ENCODE data around the gene ADA. TPM values are rescaled to one million over a fixed set of nuclear protein-coding genes. Genes with fewer than 3 reads are reported as not detected.

The ADA gene
- polyA plus RNA-seq, 1 experiment, result 12.6 TPM

DNA sequence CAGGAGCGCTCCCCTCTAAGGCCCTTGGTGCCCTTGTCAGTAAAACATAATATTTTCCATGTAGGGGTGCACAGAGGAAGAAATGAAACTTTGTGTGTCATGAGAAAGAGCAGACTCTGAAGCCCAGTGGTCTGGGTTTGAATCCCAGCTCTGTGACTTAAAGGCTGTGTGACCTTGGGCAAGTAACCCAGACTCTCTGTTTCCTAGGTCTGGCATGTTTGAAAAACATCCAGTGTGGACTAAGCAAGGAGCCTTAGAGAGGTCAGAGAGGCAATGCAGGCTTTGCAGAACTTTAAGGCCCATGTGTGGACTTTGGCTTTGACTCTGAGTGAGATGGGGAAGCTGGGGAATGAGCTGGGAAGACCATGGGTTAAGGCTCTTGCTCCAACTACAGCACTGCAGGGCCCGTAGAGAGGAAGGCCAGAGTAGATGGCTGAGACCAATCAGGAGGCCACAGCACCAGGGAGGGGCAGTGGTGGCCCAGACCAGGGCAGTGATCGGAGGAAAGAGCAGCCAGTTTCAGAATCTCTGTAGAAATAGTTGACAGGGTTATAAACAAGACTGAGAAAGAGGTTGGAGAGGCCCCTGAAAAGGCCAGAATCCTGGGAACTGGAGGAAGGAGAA lies 18.2 kb downstream of the ADA start:
- Histone ChIP-seq H3K27me3 (ENCODE audit: control insufficient read depth, insufficient read depth, low read length) (no peaks in the 10 kb centered on the region), H3K4me3 (ENCODE audit: low read depth, low read length) (no peak overlapping the region), H3K9me3 (ENCODE audit: control insufficient read depth, insufficient read depth, low read length) (no peaks in the 10 kb centered on the region), H3K27ac (ENCODE audit: low read depth, low read length) (no peak overlapping the region)
- no peak for DNase-seq (ENCODE audit: low read depth, low spot score)
- TF ChIP-seq, protein P1, sequence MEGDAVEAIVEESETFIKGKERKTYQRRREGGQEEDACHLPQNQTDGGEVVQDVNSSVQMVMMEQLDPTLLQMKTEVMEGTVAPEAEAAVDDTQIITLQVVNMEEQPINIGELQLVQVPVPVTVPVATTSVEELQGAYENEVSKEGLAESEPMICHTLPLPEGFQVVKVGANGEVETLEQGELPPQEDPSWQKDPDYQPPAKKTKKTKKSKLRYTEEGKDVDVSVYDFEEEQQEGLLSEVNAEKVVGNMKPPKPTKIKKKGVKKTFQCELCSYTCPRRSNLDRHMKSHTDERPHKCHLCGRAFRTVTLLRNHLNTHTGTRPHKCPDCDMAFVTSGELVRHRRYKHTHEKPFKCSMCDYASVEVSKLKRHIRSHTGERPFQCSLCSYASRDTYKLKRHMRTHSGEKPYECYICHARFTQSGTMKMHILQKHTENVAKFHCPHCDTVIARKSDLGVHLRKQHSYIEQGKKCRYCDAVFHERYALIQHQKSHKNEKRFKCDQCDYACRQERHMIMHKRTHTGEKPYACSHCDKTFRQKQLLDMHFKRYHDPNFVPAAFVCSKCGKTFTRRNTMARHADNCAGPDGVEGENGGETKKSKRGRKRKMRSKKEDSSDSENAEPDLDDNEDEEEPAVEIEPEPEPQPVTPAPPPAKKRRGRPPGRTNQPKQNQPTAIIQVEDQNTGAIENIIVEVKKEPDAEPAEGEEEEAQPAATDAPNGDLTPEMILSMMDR (IDR thresholded peaks at IDR 0.05; ENCODE audit: low read depth, low read length), result no peak
- POLR2A ChIA-PET, result no interaction called here
- CTCF ChIA-PET, result interaction anchor here (1.1 kb wide), 1 partner anchor 418 kb away, joined by 3 read pairs; no protein-coding TSS in a partner anchor

DNA sequence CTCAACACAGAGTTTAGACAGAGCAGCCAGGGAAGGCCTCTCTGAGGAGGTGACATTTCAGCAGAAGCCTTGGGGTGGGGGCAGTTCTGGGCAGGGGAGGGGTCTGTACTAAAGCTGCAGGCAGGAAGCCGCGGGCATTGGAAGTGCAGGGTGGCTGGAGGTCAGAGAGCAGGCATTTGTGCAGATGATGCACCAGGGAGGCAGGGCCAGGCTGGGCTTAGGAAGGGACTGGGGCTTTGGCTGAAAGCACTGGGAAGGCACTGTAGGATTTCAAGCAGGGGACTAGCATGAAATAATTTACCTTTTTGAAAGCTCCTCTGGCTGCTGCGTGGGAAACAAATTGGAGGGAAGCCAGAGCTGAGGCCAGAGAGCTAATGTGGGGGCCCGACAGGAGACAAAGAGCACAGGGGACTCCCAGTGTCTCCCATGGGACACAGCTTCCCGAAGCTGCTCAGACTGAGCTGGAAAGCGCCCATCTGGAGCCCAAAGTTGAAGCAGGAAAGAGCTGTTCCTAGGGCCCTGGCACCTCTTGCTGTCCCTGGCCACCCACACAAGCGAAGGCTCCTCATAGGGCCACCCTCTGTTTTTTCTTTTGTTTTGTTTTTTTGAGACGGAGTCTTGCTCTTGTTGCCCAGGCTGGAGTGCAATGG lies 19.3 kb downstream of the ADA start:
- POLR2A ChIA-PET, result no interaction called here
- no peak overlapping the region for H3K4me3 ChIP-seq (ENCODE audit: low read depth, low read length)
- CTCF ChIA-PET, result no interaction called here
- TF ChIP-seq, protein P1 (IDR thresholded peaks at IDR 0.05; ENCODE audit: low read depth, low read length), result no peak
- H3K9me3 ChIP-seq (ENCODE audit: control insufficient read depth, insufficient read depth, low read length), result no peaks in the 10 kb centered on the region
- no peak for DNase-seq (ENCODE audit: low read depth, low spot score)
- no peak overlapping the region for H3K27ac ChIP-seq (ENCODE audit: low read depth, low read length)
- H3K27me3 ChIP-seq (ENCODE audit: control insufficient read depth, insufficient read depth, low read length), result no peaks in the 10 kb centered on the region

DNA sequence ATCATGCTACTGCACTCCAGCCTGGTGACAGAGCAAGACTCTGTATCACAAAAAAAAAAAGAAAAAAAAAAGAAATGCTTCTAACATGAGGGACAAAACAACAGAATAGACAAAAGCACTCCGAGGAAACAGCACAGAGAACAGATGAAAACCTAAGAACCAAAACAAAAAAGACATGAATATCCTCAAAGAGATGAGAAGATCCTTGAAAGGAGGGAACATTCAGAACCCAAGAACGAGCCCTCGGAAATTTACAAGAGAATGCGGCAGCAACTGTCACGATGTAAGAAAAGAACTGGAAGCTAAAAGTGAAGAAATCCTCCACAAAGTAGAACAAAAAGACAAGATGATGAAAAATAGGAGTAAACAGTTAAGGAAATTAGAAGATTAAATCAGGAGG lies 21.2 kb downstream of the ADA start:
- ChIA-PET CTCF (no interaction called here), POLR2A (no interaction called here)
- Histone ChIP-seq H3K9me3 (ENCODE audit: control insufficient read depth, insufficient read depth, low read length) (no peaks in the 10 kb centered on the region), H3K27ac (ENCODE audit: low read depth, low read length) (no peak overlapping the region), H3K27me3 (ENCODE audit: control insufficient read depth, insufficient read depth, low read length) (no peaks in the 10 kb centered on the region), H3K4me3 (ENCODE audit: low read depth, low read length) (no peak overlapping the region)
- no peak for DNase-seq (ENCODE audit: low read depth, low spot score)
- TF ChIP-seq, protein P1 (IDR thresholded peaks at IDR 0.05; ENCODE audit: low read depth, low read length), result no peak

DNA sequence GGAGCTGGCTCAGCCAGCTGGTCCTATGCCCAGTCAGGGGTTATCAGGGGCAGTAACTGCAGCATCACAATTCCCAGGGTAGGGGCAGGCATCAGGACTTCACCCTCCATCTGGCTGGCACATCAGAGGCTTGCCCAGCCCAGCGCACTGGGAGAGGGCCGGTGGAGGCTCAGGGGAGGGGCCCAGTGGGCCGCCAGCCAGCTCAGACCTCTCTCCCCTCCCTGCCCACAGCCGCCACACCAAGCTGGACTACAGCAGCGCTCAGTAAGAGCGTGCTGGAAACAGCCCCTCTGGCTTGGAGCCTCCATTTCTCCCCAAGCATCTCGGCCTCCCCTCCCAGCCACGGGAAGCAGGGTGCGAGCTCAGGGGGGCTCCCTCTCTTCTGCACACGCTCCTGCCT lies 22.0 kb downstream of the ADA start:
- Histone ChIP-seq H3K27ac (ENCODE audit: low read depth, low read length) (no peak overlapping the region), H3K9me3 (ENCODE audit: control insufficient read depth, insufficient read depth, low read length) (no peaks in the 10 kb centered on the region), H3K4me3 (ENCODE audit: low read depth, low read length) (no peak overlapping the region), H3K27me3 (ENCODE audit: control insufficient read depth, insufficient read depth, low read length) (no peaks in the 10 kb centered on the region)
- POLR2A ChIA-PET, result no interaction called here
- DNase-seq (ENCODE audit: low read depth, low spot score), result no peak
- TF ChIP-seq, protein P1 (IDR thresholded peaks at IDR 0.05; ENCODE audit: low read depth, low read length), result no peak
- CTCF ChIA-PET, result interaction anchor here (0.8 kb wide), 1 partner anchor 245 kb away, joined by 3 read pairs; no protein-coding TSS in a partner anchor

DNA sequence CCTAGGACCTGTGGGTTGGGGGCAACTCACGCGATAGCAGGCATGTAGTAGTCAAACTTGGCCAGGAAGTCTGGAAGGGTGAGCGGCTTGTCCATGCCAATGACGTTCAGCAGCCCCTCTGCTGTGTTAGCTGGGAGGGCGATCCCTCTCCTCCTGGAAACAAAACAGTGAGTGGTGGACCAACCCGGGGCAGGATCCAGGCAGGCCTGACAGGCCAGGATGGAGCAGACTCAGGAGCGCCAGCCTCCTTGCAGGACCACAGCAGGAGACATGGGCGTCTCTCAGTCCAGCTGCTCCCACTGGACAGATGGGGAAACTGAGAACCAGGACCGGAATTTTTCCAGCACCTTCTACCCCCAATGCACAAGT lies 22.5 kb downstream of the ADA start:
- no peak overlapping the region for H3K4me3 ChIP-seq (ENCODE audit: low read depth, low read length)
- ChIA-PET CTCF (interaction anchor here (0.8 kb wide), 1 partner anchor 245 kb away, joined by 3 read pairs; no protein-coding TSS in a partner anchor), POLR2A (no interaction called here)
- no peak for DNase-seq (ENCODE audit: low read depth, low spot score)
- H3K27me3 ChIP-seq (ENCODE audit: control insufficient read depth, insufficient read depth, low read length), result no peaks in the 10 kb centered on the region
- TF ChIP-seq, protein P1 (IDR thresholded peaks at IDR 0.05; ENCODE audit: low read depth, low read length), result no peak
- H3K9me3 ChIP-seq (ENCODE audit: control insufficient read depth, insufficient read depth, low read length), result no peaks in the 10 kb centered on the region
- H3K27ac ChIP-seq (ENCODE audit: low read depth, low read length), result no peak overlapping the region

All from AG04450 (cell line).